Tongue (tissue), 2 donors: ENCODE measurements around the gene EXT2. TPM values are rescaled to one million over a fixed set of nuclear protein-coding genes. Genes with fewer than 3 reads are reported as not detected.

Experiments
- DNase-seq: peaks from one replicate; pipeline ENCODE4 v3.0.0-alpha.2; 2015
- total RNA-seq: library from RNA; depleted of rRNA; stranded (reverse); fragments of >200 nt; gene quantifications from one replicate; pipeline ENCODE4 v1.2.3, GENCODE V29; 2014

EXT2 gene
- total RNA-seq, 1 donor from 2014 or later, result 79.5 TPM

- peak; percentile 69 for DNase-seq
Observed at GRCh38 chr11:44243595-44244343, 148.3 kb downstream of the EXT2 start.

DNA sequence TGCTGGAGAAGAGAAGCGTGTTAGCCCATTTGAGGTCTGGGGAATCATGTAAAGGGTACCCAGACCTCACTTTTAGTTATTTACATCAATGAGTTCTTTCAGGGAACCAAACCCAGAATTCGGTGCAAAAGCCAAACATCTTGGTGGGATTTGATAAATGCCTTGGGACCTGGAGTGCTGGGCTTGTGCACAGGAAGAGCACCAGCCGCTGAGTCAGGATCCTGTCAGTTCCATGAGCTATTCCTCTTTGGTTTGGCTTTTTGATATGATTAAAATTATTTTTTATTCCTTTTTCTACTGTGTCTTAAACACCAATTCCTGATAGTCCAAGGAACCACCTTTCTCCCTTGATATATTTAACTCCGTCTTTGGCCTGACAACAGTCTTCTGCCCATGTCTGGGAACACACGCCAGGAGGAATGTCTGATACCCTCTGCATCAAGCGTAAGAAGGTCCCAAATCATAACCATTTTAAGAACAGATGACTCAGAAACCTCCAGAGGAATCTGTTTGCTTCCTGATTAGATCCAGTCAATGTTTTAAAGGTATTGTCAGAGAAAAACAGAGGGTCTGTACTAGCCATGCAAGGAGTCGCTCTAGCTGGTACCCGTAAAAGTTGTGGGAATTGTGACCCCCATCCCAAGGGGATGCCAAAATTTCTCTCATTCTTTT lies 149.3 kb downstream of the EXT2 start:
- no peak for DNase-seq

DNA sequence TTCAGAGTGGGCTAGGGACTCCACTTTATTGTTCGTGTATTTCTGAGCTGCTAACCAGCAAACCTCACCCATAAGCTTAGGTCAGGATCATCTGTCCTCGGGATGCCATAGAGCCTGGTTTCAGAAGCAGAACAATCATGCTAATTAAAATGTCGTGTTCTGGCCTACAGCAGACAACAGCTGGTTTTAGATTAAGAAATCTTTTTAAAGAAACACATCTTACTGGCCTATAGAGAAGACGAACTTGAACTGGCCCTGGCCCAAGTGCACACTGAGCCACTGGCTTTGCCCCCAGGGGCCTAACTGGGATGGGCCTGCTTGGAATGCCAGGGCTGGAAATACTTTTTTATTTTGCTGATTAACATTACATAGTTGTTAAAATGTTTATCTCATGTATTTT lies 151.2 kb downstream of the EXT2 start:
- peak; percentile 82 for DNase-seq

DNA sequence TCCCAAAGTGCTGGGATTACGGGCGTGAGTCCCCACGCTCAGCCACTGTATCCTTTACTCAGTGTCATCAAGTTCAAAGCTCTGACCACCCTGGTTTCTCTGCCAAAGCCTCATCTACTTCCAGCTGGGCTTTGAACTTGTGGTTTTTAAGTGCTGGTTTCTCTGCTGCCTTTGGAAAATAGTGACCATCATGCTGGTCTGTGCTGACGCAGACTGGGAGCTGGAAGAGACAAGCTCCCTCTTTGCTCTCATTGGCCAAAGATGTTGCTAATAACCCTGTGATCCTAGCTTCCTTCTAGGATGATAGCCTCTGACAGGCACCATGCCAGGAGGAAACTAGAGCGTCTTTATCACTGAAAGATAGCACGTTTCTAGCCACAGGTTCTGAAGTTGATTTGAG lies 152.0 kb downstream of the EXT2 start:
- DNase-seq, result no peak

DNA sequence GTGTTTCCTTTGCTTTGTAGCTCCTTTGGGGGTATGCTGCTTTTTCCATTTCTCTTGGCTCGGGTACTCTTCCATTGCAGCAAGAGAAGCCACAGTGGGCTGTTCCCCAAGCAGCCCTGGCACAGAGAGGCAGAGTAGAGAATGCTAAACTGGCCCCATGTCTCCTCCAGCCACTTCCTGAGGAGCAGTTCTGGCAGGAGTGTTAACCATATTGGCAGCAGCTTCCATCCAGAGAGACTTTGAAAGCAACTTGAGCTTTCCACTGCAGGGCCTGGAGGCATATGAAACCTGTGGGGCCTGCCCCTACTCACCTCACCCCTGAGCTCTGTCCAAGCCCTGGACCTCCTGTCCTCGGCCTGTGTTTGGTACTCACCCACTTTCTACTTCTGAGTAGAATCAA lies 152.6 kb downstream of the EXT2 start:
- DNase-seq, result no peak

- no peak for DNase-seq
Observed at GRCh38 chr11:44250421-44250820, 154.9 kb downstream of the EXT2 start.

DNA sequence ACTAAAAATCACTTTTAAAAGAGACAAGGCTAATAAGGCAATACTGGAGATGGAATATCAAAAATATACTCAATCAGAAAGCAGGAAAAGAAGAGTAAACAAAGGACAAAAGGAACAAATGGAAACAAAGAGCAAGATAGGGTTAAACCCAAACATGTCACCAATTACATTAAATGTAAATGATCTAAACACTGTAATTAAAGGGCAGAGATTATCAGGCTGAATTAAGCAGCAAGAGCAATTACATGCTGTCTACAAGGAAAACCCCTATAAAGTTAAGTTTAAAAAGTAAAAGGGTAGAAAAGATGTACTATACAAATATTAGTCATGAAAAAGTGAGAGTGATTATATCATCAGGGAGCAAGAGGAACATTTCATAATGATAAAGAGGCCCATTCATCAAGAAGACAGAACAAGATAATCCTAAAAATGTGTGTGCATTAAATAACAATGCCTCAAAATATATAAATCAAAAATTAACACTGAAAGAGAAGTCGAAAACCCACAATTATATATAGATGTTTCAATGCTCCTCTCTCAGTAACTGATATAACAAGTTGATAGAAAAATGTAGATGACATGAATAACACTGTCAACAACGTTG lies 157.6 kb downstream of the EXT2 start:
- DNase-seq, result no peak

- DNase-seq, result no peak
Observed at GRCh38 chr11:44255406-44256071, 160.1 kb downstream of the EXT2 start.

GRCh38 chr11:44256673-44257291 lies 161.3 kb downstream of the EXT2 start:
- DNase-seq, result no peak

DNA sequence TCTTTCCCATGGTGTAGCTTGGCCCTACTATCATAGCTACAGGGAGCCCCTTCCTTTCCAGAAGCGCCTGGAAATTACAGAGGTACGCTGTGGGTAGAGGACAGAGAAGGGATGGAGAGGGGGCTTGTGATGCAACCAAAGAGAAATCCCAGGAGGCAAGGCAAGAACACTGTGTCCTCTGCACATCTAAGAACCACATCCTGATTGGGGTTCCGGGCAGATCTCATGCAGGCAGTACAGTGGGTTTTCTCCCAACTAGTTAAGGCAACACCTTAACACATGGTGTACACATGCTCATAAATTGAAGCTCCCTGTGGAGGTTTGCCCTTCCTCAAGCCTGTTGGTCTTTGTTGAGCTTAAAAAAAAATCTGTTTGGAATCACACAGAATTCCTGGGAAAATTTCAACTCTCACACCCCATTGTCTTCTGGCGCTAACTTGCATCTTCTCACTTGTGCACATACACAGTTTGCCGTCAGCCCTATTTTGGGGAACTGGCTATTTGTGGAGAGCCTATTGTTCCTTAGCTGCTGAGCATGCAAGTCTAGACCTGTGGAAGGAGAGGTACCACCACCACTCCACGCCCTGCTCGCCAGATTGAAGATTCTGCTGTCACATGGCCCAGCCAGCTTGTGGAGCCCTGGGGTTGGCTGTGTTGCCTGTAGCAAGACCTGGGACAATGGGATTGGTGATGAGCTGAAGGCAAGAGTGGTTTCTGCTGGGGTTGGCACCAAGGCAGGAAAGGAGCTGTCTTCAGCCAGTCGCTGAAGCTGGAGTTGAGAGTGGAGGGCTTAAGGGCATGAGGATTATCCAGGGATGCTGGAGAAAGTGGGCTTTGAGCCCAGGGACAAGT lies 162.1 kb downstream of the EXT2 start:
- no peak for DNase-seq

GRCh38 chr11:44258190-44258489 lies 162.7 kb downstream of the EXT2 start:
- DNase-seq, result no peak

- no peak for DNase-seq
Observed at GRCh38 chr11:44258839-44259420, 163.5 kb downstream of the EXT2 start.

DNA sequence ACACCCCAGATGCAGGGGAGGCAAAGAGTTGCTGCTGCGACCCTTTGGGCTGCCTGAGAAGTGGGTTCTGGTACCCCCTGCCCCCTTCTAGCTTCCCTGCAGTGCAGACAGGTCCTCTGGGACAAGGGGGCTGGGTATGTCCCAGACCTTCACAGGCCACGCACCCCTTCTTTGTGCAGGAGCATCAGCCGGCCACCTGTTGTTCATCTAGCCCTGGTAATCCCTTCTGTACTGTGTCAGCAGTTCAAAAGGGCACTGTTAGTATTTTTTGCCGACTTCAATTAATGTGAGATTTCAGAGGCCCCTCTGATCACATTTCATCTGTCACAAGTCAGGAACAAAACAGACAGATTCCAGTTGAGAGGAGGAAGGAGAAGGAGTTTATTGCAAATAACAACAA lies 164.6 kb downstream of the EXT2 start:
- DNase-seq, result peak; percentile 71

DNA sequence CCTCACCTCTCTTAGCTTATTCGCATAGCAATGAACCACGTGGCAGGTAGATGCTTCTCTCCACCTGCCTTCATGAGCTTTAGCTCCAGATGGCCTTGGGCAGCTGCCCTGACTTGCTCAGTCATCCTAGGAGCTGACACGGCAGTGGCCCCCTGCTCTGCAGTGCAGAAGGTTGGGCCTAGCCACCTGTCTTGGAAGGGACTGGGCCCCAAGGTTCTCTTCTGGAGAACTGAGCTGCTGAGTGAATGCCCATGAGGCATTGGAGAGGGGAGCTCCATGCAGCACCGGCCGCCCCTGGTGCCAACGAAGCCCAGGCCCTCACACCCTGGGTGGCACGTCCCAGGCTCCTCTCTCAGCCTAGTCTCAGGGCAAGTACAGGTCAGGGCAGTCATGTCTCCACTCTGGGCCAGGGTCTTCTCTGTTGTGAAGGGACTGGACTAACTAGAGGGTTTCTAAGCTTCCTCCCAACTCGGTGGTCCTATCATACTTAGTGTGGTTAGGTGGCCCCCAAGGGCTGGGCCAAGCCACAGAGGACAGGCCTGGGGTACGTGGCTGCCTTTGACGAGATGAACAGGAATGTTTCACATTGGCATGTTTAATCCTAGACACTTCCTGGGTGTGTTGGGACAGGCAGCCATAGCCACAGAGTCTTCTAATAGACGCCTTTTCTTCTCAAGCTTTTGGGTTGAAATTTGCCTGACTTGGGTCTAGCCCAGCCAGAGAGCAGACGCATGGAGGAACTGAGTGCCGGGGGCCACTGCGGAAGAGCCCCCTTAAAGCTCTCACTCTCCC lies 166.5 kb downstream of the EXT2 start:
- DNase-seq, result no peak

DNA sequence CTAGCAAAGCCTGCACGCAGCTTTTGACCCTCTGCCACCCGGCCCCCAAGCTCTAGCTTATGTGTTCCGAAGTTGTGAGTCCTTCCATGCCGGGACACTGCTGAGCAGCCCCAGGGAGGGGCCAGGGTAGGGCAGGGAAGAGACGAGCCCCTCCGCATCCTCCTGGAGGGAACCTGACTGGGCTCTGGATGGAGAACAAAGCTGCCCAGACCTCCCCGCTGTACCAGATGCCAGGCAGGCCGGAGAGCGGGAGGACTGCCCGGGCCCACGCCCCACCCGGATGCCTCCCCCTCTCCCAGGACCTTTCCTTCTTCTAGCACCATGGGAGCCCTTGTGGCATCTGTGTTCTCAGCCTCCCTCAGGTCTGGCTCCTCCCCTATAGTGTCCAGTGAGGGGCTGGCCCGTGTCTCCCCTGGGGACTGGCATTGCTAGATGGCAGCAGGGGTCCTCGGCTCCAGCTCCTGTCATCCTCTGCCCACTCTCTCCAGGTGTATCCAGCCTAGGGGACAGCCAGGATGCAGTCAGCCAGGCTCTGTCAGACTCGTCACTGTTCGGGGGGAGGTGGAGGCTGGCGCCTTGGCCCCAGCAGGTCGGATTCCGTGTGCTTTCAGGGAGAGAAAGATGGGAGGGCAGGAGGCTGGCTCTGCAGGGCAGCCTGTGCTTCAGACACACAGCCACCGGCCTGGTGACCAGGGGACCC lies 168.4 kb downstream of the EXT2 start:
- DNase-seq, result no peak

DNA sequence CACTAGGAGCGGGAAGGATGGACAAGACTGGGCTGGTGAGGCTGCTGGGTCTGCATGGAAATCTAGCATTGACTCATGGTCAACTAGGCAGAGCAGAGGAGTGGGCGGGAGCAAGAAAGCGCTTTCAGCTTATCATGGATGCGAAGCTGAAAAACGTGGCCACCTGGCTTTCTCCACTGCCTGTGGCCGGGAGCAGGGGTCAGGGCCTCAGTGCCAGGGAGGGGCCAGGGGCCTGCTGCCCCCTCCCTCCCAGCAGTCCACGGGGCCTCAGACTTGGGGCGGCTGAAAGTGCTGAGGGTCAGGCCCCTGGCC lies 168.9 kb downstream of the EXT2 start:
- no peak for DNase-seq

GRCh38 chr11:44264761-44265160 lies 169.3 kb downstream of the EXT2 start:
- no peak for DNase-seq

DNA sequence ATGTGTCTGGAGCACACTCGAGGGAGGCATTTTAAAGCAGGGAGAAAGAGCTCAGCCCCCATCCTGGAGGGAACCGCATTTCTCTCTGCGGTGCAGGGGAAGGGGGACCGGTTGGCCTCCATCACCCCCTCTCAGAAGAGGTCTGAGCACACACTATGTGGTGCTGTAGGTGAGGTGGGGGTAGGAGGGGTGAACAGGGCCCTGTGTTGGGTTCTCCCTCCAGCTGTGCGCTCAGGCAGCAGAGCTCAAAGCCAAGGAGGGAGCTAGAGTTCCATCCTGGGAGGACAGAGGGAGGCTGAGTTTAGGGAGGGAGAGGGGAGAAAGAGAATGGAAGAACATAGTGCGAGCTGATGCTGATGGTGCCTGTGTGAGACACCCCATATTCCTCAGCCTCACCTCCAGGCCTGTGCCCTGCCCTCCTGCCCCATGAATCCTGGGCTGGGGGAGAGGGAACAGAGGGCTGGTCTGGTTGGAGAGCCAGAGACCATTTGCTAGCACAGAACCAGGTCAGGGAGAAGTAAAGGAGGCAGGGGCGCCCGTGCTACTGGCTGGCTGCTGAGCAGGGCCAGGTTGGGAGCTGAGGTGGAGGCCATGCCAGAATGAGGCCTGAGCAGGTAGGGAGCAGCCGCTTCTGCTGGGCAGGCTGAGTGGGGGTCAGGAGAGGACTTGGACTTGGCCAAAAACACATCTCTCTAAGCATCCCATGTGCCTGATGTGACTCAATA lies 170.7 kb downstream of the EXT2 start:
- DNase-seq, result no peak

GRCh38 chr11:44267006-44267749 lies 171.7 kb downstream of the EXT2 start:
- DNase-seq, result no peak
